HEK293T (cell line): ENCODE data around the gene PCNX2.

ENCODE experiments used
- BHLHE40 ChIP-seq: fragments of 450-650 bp; IDR thresholded peaks from 2 replicates; pipeline ENCODE4 v1.6.1; 2016; ENCODE audit warnings: mild to moderate bottlenecking, moderate library complexity, borderline replicate concordance
- CTBP1 ChIP-seq: fragments of 450-650 bp; IDR thresholded peaks from 2 replicates; pipeline ENCODE4 v1.6.1; 2016; ENCODE audit warnings: borderline replicate concordance
- ELF4 ChIP-seq: fragments of 450-650 bp; IDR thresholded peaks from 2 replicates; pipeline ENCODE4 v1.6.1; 2017; ENCODE audit warnings: antibody characterized with exemption
- FOXK2 ChIP-seq: fragments of 450-650 bp; IDR thresholded peaks from 2 replicates; pipeline ENCODE4 v1.6.1; 2016; ENCODE audit warnings: mild to moderate bottlenecking
- FOXM1 ChIP-seq: fragments of 450-650 bp; IDR thresholded peaks from 2 replicates; pipeline ENCODE4 v1.6.1; 2017; ENCODE audit warnings: mild to moderate bottlenecking, borderline replicate concordance
- HDGF ChIP-seq: fragments of 450-650 bp; IDR thresholded peaks from 2 replicates; pipeline ENCODE4 v1.6.1; 2017; ENCODE audit warnings: antibody characterized with exemption, borderline replicate concordance
- LEF1 ChIP-seq: fragments of 450-650 bp; IDR thresholded peaks from 2 replicates; pipeline ENCODE4 v1.6.1; 2017; ENCODE audit warnings: mild to moderate bottlenecking, borderline replicate concordance
- NFRKB ChIP-seq: fragments of 450-650 bp; IDR thresholded peaks from 2 replicates; pipeline ENCODE4 v1.6.1; 2016; ENCODE audit warnings: mild to moderate bottlenecking, moderate library complexity
- SP1 ChIP-seq: fragments of 450-650 bp; IDR thresholded peaks from 2 replicates; pipeline ENCODE4 v1.6.1; 2017
- SUZ12 ChIP-seq: fragments of 450-650 bp; IDR thresholded peaks from 2 replicates; pipeline ENCODE4 v1.6.1; 2016; ENCODE audit warnings: mild to moderate bottlenecking
- TARDBP ChIP-seq: fragments of 450-650 bp; IDR thresholded peaks from 2 replicates; pipeline ENCODE4 v1.6.1; 2016
- ZNF384 ChIP-seq: fragments of 450-650 bp; IDR thresholded peaks from 2 replicates; pipeline ENCODE4 v1.6.1; 2016
- TF ChIP-seq, protein P1 (sequence below): fragments of 450-650 bp; IDR thresholded peaks from 2 replicates; pipeline ENCODE4 v1.6.1; 2016

DNA sequence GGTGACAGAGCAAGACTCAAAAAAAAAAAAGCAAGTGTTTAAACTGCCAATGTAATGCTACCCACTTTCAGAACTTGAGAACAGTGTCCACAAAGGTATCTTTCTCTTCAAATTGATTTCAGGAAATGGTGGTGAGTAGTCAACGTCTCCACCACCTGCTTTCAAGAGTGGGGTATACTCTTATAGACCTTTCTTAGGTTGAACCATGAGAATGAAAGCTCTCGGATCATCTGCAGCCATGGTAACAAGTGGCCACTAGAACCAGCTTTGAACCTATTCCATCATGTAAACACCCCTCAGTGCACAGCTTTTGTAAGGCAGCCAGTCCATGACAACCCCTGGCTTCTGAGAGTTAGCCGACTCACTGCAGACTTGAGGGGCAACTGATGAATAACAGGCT, 237.7 kb downstream of the PCNX2 start:
- no peak for TF ChIP-seq SP1
- no peak for TF ChIP-seq TARDBP
- no peak for TF ChIP-seq ZNF384
- TF ChIP-seq CTBP1 = no peak
- TF ChIP-seq ELF4 = no peak
- TF ChIP-seq SUZ12 = no peak
- TF ChIP-seq HDGF = no peak
- no peak for TF ChIP-seq FOXK2
- no peak for TF ChIP-seq FOXM1
- no peak for TF ChIP-seq BHLHE40
- TF ChIP-seq, protein P1, sequence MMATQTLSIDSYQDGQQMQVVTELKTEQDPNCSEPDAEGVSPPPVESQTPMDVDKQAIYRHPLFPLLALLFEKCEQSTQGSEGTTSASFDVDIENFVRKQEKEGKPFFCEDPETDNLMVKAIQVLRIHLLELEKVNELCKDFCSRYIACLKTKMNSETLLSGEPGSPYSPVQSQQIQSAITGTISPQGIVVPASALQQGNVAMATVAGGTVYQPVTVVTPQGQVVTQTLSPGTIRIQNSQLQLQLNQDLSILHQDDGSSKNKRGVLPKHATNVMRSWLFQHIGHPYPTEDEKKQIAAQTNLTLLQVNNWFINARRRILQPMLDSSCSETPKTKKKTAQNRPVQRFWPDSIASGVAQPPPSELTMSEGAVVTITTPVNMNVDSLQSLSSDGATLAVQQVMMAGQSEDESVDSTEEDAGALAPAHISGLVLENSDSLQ = no peak
- no peak for TF ChIP-seq NFRKB
- TF ChIP-seq LEF1 = no peak
